ENCODE data around the gene FAM89A.

FAM89A gene

DNA sequence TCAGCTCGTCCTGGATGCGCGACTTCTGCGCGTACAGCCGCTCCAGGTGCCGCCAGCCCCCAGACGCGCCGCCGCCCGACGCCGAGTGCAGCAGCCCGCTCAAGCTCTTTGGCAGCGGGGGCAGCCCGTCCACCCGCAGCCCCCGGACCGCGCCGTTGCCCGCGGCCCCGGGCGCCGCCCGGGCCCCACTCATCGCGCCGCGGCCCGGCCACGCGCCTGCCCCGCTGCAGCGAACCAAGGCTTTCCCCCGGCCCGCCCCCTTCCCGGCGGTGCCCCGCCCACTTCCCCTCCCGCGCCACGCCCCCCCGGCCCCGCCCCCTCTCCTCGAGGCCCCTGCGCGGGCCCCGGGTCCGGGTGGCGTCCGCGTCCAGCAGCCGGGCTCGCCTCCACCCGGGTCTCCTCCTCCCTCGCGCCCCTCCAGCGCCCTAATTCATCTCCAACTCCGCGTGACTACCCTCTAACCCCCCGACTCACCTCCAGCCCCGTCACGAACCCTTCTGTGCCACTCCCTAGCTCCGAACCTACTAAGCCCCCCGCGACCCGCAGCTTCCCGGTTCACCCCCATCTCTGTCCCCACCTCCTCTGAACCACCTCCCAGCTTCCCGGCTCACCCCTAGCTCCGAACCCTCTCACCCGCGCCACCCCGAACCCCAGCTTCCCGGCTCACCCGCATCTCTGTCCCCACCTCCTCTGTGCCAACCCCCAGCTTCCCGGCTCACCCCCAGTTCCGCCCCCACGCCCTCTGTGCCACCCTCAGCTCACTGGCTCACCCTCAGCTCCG, at the start of gene FAM89A:
FAM89A (minus strand) TSS at position 236 of the 781 bp plus-strand sequence; CDS start at position 193, 43 bp downstream.
- DNase-seq = peak; percentile 76 to 89
- TF ChIP-seq GATA1 (IDR thresholded peaks at IDR 0.05; ENCODE audit: low read depth, low read length) = no peak
- peak; percentile 23 for TF ChIP-seq POLR2A (IDR thresholded peaks at IDR 0.05; ENCODE audit: low read length)

DNA sequence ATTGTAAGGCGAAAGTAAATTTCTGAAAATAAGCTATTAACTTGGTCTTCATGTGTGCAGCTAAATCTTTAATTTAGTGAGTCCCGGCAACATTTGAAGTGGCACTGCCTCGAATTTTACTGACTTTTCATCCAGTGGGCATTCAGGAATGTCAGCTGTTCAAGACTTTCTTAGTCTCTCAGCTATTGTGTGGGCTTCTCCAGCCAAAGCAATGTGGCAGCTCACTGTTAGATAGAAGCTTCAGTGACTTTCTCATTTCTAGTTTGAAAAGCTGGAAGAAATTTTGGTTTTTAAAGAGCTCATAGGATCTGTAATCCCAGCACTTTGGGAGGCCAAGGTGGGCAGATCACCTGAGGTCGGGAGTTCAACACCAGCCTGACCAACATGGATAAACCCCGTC, 44.3 kb upstream of the FAM89A start:
- TF ChIP-seq GATA1 (IDR thresholded peaks at IDR 0.05; ENCODE audit: low read depth, low read length) (no peak), POLR2A (IDR thresholded peaks at IDR 0.05; ENCODE audit: low read length) (no peak)
- no peak for DNase-seq

DNA sequence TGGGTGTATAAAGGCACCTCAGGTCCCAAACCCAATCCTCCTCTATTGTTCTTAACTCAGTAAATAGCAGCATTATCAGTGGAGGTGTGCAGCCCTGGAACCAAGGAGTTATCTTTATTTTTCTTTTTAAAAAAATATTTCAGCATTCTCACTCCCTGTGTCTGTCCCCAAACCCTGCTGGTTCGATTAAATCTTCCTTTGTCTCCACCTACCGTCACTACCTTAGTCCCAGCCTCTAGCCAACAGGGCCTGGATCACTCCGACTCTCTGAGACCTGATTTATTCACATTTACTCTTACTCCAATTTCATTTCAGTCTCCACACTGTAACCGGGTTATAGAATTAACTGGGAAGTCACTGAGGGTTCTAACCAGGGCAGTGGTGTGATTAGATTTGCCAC, 39.1 kb upstream of the FAM89A start:
- TF ChIP-seq GATA1 (IDR thresholded peaks at IDR 0.05; ENCODE audit: low read depth, low read length) (no peak), POLR2A (IDR thresholded peaks at IDR 0.05; ENCODE audit: low read length) (no peak)
- DNase-seq = no peak

DNA sequence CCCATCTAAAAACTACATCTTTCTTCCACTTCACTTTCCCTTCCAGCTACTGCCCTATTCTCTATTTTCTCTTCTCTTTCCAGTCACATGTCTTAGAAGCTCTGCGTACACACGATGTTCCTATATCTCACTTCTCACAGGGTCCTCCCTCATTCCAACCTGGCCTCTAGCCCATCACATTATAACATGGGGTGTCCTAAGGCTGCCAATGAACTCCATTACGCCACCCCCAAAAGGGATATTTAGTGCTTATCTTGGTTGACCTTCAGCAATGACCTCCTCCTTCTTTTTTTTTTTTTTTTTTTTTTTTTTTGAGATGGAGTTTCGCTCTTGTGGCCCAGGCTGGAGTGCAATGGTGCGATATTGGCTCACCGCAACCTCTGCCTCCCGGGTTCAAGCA, 38.2 kb upstream of the FAM89A start:
- TF ChIP-seq POLR2A (IDR thresholded peaks at IDR 0.05; ENCODE audit: low read length) (no peak), GATA1 (IDR thresholded peaks at IDR 0.05; ENCODE audit: low read depth, low read length) (no peak)
- DNase-seq = peak in 1 of 2 experiments; percentile 20

DNA sequence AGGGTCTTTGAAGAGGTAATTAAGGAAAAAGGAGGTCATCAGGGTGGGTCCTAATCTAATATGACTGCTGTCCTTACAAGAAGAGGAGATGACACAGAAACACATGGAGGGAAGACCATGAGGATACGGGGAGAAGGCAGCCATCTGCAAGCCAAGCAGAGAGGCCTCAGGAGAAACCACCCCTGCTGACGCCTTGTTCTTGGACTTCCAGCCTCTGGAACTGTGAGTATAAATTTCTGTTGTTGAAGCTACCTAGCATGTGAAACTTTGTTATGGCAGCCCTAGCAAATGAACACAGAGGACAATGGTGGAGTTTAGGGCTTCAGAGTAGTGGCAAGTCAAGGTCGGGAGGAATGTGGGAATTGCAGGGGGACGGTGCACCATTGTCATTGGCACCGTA, 36.7 kb upstream of the FAM89A start:
- no peak for DNase-seq
- no peak for TF ChIP-seq POLR2A (IDR thresholded peaks at IDR 0.05; ENCODE audit: low read length)
- no peak for TF ChIP-seq GATA1 (IDR thresholded peaks at IDR 0.05; ENCODE audit: low read depth, low read length)

DNA sequence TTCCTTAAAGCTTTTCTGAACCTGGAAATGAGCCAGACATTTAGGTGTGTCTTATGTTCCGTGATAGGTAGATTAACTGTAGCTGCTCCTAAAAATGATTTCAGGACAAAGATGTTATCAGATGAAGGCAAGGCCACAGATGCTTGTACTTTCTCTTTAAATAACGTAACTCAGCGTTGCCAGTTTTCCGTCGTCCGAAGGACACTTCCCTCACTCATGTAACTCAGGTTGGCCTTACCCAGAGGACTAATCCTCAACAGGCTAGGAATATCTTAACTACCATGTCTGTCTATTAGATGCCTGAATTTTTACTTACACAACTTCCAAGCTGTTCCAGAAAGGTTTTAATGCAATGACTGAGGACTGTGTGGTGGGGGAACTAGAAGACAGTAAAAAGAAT, 35.4 kb upstream of the FAM89A start:
- DNase-seq = no peak
- TF ChIP-seq GATA1 (IDR thresholded peaks at IDR 0.05; ENCODE audit: low read depth, low read length) (no peak), POLR2A (IDR thresholded peaks at IDR 0.05; ENCODE audit: low read length) (no peak)

DNA sequence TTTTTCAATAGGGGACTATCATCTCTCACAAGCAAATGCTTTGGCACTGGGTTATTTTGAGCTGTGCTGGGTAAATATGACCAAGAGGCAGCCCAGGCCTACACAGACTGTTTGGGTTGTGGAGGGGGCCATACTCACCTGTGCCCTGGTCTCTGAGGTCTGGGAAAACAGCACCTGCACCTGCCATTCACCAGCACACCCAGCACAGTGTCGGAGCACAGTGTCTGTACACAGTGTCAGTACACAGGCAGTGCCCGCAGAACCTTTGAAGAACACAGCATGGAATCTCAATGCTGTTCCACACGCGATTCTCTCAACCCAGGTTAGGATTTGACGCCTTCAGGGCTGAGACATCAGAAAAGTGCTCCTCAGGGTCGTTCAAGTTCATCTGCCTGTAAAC, 35.0 kb upstream of the FAM89A start:
- DNase-seq = no peak
- TF ChIP-seq POLR2A (IDR thresholded peaks at IDR 0.05; ENCODE audit: low read length) (no peak), GATA1 (IDR thresholded peaks at IDR 0.05; ENCODE audit: low read depth, low read length) (no peak)

DNA sequence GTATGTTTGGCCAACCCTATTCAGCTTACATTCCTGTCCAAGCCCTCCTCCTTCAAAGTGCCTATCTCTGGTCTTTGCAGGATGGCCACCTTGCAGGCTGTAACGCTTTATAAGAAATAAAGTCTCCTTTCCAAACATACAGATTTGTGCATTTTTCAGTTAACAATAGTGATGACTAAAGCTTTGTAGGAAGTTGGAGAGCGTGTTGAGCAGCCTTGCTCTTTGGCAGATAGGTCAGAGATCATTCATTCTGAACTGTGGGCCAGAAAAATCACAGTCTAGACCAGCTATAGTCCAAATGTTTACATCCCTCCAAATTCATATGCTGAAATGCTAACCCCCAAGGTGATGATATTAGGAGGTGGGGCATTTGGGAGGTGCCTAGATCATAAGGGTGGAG, 34.0 kb upstream of the FAM89A start:
- DNase-seq = no peak
- no peak for TF ChIP-seq POLR2A (IDR thresholded peaks at IDR 0.05; ENCODE audit: low read length)
- no peak for TF ChIP-seq GATA1 (IDR thresholded peaks at IDR 0.05; ENCODE audit: low read depth, low read length)

DNA sequence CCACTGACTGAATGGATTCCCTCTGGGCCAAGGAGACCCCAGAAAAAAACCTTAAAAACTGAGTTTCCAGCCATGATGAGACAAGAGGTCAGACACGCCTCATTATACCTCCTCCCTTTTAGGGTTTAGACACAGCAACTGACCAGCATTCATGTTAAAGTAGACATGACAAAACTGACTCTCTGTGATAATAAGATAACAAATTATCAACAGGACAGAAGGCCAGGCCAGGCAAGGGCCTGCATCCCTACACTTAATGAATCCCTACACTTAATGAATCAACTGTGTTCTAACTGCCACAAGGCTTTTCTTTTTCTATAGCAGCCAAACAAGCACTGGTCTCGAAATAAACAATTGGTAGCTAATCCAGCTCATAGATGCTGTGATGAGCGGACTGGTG, 33.3 kb upstream of the FAM89A start:
- peak; percentile 67 to 90 for DNase-seq
- TF ChIP-seq GATA1 (IDR thresholded peaks at IDR 0.05; ENCODE audit: low read depth, low read length) = no peak
- no peak for TF ChIP-seq POLR2A (IDR thresholded peaks at IDR 0.05; ENCODE audit: low read length)

DNA sequence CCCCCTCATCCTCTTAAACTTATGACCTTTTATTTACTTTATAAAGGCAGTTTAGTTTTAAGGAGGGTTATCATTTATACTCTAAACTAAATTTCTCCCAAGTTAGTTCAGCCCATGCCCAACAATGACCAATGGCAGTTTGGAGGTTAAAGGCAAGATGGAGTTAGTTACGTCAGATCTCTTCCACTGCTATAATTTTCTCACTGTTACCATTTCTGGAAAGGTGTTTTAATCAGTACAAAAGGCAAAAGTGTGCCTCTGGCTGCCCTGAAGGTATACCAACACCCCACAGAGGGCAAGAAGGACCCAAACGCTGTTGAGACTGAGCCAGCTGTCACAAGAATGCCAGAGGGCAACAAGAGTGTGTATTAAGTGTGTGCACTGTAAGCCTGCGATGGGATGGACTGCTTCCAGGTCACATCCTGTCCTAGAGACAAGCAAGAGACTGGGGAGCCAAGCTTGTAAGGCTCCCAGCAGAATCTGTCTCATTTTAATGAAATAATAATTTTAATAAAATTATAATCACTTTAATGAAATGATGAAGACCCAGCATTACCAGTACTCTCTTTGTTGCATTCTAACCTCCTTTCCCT, 32.5 kb upstream of the FAM89A start:
- DNase-seq = no peak
- TF ChIP-seq POLR2A (IDR thresholded peaks at IDR 0.05; ENCODE audit: low read length) (no peak), GATA1 (IDR thresholded peaks at IDR 0.05; ENCODE audit: low read depth, low read length) (no peak)

DNA sequence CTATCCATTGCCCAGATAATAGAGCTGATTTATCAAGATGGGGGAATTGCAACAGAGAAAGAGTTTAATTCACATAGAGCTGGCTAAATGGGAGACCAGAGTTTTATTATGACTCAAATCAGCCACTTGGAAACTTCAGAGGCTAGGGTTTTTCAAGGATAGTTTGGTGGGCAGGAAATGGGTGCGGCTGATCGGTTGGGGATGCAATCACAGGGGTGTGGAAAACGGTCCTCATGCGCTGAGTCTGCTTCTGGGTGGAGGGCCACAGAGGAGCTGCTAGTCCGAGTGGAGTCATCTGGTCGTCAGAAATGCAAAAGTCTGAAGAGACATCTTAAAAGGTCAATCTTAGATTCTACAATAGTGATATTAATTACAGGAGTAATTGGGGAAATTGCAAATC, 32.0 kb upstream of the FAM89A start:
- peak; percentile 34 to 36 for DNase-seq
- TF ChIP-seq GATA1 (IDR thresholded peaks at IDR 0.05; ENCODE audit: low read depth, low read length) (no peak), POLR2A (IDR thresholded peaks at IDR 0.05; ENCODE audit: low read length) (no peak)

DNA sequence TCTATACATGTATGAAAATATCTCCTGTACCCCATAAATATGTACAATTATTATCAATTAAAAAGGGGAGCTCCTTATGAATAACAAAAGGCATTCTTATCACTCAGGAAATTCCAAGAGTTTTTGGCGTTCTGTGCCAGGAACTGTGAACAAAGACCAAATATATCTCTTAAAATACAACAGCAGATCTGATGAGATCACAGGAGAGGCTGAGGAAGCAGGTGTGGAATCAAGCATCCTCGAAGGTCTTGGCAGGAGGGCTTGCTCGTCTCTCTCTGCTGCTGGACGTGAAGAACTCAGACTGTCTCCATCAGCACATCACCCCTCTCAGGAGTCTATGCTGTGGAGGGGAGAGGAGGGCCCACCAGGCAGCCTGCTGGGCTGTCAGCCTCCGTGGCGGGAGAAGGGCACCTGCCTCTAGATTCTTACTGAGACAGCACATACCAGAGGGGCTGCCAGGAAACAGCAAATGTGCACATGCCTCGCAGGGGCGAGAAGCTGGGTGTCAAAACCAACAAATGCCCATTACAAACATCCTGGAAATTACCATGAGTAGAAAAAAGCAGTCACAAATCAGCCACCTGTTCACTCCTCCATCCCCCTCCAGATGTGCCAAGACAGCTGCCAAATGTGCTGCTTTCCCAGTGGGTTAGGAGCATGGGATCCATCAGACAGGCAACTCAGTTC, 30.8 kb upstream of the FAM89A start:
- DNase-seq = no peak
- no peak for TF ChIP-seq POLR2A (IDR thresholded peaks at IDR 0.05; ENCODE audit: low read length)
- no peak for TF ChIP-seq GATA1 (IDR thresholded peaks at IDR 0.05; ENCODE audit: low read depth, low read length)

DNA sequence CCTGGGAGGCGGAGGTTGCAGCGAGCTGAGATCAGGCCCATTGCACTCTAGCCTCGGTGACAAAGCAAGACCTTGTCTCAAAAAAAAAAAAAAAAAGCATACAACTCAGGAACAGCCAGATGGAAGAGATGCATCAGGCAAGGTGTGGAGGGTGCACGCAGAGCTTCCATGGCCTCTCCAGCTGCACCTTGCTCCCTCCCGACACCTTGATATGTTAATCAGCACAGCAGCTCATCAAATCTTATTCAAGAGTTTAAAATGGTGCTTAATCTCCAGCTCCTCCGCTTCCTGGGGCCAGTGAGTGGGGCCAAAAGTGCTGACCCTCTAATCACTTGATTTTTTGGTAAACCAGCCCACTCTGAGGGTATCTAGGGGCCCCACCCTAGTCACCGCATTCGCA, 29.3 kb upstream of the FAM89A start:
- TF ChIP-seq GATA1 (IDR thresholded peaks at IDR 0.05; ENCODE audit: low read depth, low read length) = no peak
- no peak for TF ChIP-seq POLR2A (IDR thresholded peaks at IDR 0.05; ENCODE audit: low read length)
- DNase-seq = no peak

DNA sequence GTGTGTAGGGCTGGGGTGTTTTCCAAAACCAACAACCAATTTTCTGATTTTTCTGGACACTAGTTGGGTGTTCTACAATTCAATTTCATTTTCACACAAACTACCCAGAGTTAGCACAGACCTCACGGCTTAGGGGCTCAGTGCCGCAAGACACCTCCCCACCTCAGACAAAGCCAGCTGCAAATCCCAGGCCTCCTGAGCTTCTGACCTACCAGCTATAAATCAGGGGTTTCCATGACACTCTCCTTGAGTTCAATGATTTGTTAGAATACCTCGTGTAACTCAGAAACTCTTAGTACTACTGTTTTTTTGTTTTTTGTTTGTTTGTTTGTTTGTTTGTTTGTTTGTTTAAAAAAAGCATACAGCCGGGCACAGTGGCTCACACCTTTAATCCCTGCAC, 28.7 kb upstream of the FAM89A start:
- DNase-seq = no peak
- TF ChIP-seq GATA1 (IDR thresholded peaks at IDR 0.05; ENCODE audit: low read depth, low read length) (no peak), POLR2A (IDR thresholded peaks at IDR 0.05; ENCODE audit: low read length) (no peak)
